Uterus (tissue), 4 donors: ENCODE measurements around the gene GPR146. TPM values are rescaled to one million over a fixed set of nuclear protein-coding genes. Genes with fewer than 3 reads are reported as not detected.

Experiments
- DNase-seq, 2 donors: peaks; one replicate each; pipeline ENCODE4 v3.0.0-alpha.2; 2019 to 2020
- H3K27ac ChIP-seq, 2 donors: fragments of 200-600 bp; sonication (generic); 1 replicate in 1 of 2; 2 replicates in 1 of 2; pipeline ENCODE4 v1.5.1; 2016 to 2018
- H3K27me3 ChIP-seq, 2 donors: fragments of 200-600 bp; sonication (generic); one replicate each; pipeline ENCODE4 v1.5.1; 2018 to 2019; ENCODE audit warnings: control low read depth in 1 of 2
- H3K36me3 ChIP-seq, 2 donors: fragments of 200-600 bp; sonication (generic); one replicate each; pipeline ENCODE4 v1.5.1; 2019; ENCODE audit warnings: control low read depth in 1 of 2
- H3K4me1 ChIP-seq, 2 donors: fragments of 200-600 bp; sonication (generic); one replicate each; pipeline ENCODE4 v1.5.1; 2018 to 2019; ENCODE audit warnings: control low read depth in 1 of 2
- H3K4me3 ChIP-seq, 2 donors: fragments of 200-600 bp; sonication (generic); 1 replicate in 1 of 2; 2 replicates in 1 of 2; pipeline ENCODE4 v1.5.1; 2018 to 2019; ENCODE audit warnings: mild to moderate bottlenecking in 1 of 2
- H3K9me3 ChIP-seq, 2 donors: fragments of 200-600 bp; sonication (generic); one replicate each; pipeline ENCODE4 v1.5.1; 2019; ENCODE audit warnings: control low read depth in 1 of 2
- CTCF ChIP-seq, 4 experiments: fragments of 200-600 bp in 2 of 4; fragments of 450-650 bp in 2 of 4; sonication (generic) in 2 of 4; IDR thresholded peaks; one replicate each; pipeline ENCODE4 v1.5.1; 2016 to 2019; ENCODE audit warnings: antibody characterized with exemption in 4 of 4, mild to moderate bottlenecking in 2 of 4, moderate library complexity in 1 of 4
- POLR2A ChIP-seq, 2 donors: fragments of 450-650 bp; IDR thresholded peaks; one replicate each; pipeline ENCODE4 v1.6.1; 2016; ENCODE audit warnings: antibody characterized with exemption in 2 of 2, mild to moderate bottlenecking in 1 of 2, moderate library complexity in 1 of 2
- intact Hi-C: fragments of 100-400 bp; cut with DNase I; formaldehyde crosslinking; loops from one replicate; pipeline ENCODE4 v1.15.1; 2023; ENCODE audit warnings: low total_unique reads
- total RNA-seq, 4 donors: library from RNA; depleted of rRNA in 3 of 4; stranded (reverse); fragments of >200 nt in 3 of 4; gene quantifications; one replicate each; pipeline versions ENCODE4 v1.1.0 to v1.2.4, GENCODE V29; 2014 to 2023
- donor health status: DM: yes; HTN: yes; CAD: no.

GPR146 gene
- total RNA-seq, 4 donors from 2014 or later: 10.0 to 110 (median 32.9) TPM

- TF ChIP-seq POLR2A (IDR thresholded peaks at IDR 0.05) (no peak), CTCF (IDR thresholded peaks at IDR 0.05) (no peak)
- Histone ChIP-seq H3K27me3 (no peaks in the 10 kb centered on the region), H3K36me3 (no peaks in the 10 kb centered on the region), H3K4me3 (no peak overlapping the region), H3K27ac (no peak overlapping the region), H3K9me3 (no peaks in the 10 kb centered on the region), H3K4me1 (no peaks in the 10 kb centered on the region)
- no peak for DNase-seq
- intact Hi-C loops: no loop called here
These were observed 34.1 kb upstream of the GPR146 start for GRCh38 chr7:1010226-1010625.

- H3K27me3 ChIP-seq: no peaks in the 10 kb centered on the region
- no peaks in the 10 kb centered on the region for H3K36me3 ChIP-seq
- H3K4me1 ChIP-seq: no peaks in the 10 kb centered on the region
- no peak overlapping the region for H3K4me3 ChIP-seq
- no peak for TF ChIP-seq POLR2A (IDR thresholded peaks at IDR 0.05)
- no peak for TF ChIP-seq CTCF (IDR thresholded peaks at IDR 0.05)
- intact Hi-C loops: no loop called here
- H3K9me3 ChIP-seq: no peaks in the 10 kb centered on the region
- H3K27ac ChIP-seq: no peak overlapping the region
- no peak for DNase-seq
These were observed 32.9 kb upstream of the GPR146 start for GRCh38 chr7:1011297-1012003.

- no peaks in the 10 kb centered on the region for H3K9me3 ChIP-seq
- no peak for DNase-seq
- H3K36me3 ChIP-seq: no peaks in the 10 kb centered on the region
- H3K4me1 ChIP-seq: no peaks in the 10 kb centered on the region
- intact Hi-C loops: no loop called here
- TF ChIP-seq POLR2A (IDR thresholded peaks at IDR 0.05): no peak
- no peak for TF ChIP-seq CTCF (IDR thresholded peaks at IDR 0.05)
- H3K4me3 ChIP-seq: no peak overlapping the region
- no peak overlapping the region for H3K27ac ChIP-seq
- no peaks in the 10 kb centered on the region for H3K27me3 ChIP-seq
These were observed 32.2 kb upstream of the GPR146 start for GRCh38 chr7:1012004-1012715.

GRCh38 chr7:1012716-1013095, 31.6 kb upstream of the GPR146 start:
- intact Hi-C loops: no loop called here
- H3K27me3 ChIP-seq: no peaks in the 10 kb centered on the region
- no peaks in the 10 kb centered on the region for H3K9me3 ChIP-seq
- no peak overlapping the region for H3K4me3 ChIP-seq
- H3K4me1 ChIP-seq: no peaks in the 10 kb centered on the region
- TF ChIP-seq CTCF (IDR thresholded peaks at IDR 0.05): no peak
- no peak for TF ChIP-seq POLR2A (IDR thresholded peaks at IDR 0.05)
- H3K27ac ChIP-seq: no peak overlapping the region
- no peak for DNase-seq
- H3K36me3 ChIP-seq: no peaks in the 10 kb centered on the region

GRCh38 chr7:1013581-1013980, 30.8 kb upstream of the GPR146 start:
- H3K9me3 ChIP-seq: no peaks in the 10 kb centered on the region
- TF ChIP-seq POLR2A (IDR thresholded peaks at IDR 0.05) (no peak), CTCF (IDR thresholded peaks at IDR 0.05) (no peak)
- H3K27me3 ChIP-seq: no peaks in the 10 kb centered on the region
- no peaks in the 10 kb centered on the region for H3K36me3 ChIP-seq
- intact Hi-C loops: no loop called here
- no peaks in the 10 kb centered on the region for H3K4me1 ChIP-seq
- no peak overlapping the region for H3K4me3 ChIP-seq
- DNase-seq: no peak
- no peak overlapping the region for H3K27ac ChIP-seq
